ENCODE data around the gene MPG.

Gene MPG

DNA sequence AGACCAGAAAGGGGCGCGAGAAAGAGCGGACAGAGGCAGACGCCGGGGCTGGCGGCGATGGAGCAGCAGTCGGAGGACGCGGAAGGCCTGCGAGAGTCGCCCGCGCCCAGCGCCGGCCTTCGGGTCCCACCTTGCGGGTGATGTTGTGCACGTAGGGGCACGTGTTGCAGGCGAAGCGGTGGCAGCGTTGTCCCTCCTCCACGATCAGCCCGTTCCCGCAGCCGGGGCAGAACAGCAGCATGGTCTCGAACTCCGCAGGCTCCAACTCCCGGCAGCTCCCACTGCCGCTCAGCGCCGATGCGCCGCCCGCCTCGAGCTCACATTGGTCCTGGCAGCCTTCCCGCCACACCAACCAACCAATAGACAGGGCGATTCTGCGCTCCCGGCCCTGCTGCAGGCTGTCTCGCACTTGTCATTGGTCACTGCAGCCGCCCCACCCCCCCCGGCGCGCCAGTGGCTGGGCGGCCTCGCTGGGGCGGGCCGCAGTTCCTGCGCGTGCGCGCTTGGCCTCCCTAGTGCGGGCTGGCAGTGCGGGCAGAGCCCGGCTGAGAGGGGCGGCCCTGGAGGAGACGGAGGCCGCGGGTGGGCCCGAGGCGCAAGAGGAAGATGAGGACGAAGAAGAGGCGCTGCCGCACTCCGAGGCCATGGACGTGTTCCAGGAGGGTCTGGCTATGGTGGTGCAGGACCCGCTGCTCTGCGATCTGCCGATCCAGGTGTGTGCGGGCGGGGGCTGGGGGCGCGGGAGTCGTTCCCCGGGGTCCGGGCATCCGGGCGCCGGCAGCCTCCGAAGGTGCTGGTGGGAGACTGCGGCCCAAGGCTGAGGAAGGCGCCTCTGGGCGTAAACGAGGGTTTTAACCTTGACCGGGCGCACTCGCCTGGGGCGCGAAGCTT lies 24.4 kb upstream of the MPG start, which contains the start of the genes POLR3K and SNRNP25:
POLR3K (minus strand) TSS at position 263 of the 891 bp plus-strand sequence; CDS start at position 241, 22 bp downstream.
SNRNP25 (plus strand) TSS at position 483 of the 891 bp plus-strand sequence; CDS start at position 672, 189 bp downstream.
- DNase-seq, result peak; percentile 97

DNA sequence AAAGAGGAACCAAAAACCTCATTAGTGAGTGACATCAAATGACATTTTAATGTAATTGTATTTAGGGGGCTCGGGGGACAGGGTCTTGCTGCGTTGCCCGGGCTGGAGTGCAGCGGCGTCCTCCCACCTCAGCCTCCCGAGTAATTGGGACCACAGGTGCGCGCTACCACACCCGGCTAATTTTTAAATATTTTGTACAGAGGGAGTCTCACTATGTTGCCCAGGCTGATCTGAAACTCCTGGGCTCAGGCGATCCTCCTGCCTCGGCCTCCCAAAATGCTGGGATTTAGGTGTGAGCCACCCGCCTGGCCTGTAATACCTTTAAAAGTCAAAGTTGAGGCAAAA lies 23.8 kb upstream of the MPG start:
- DNase-seq, result no peak

DNA sequence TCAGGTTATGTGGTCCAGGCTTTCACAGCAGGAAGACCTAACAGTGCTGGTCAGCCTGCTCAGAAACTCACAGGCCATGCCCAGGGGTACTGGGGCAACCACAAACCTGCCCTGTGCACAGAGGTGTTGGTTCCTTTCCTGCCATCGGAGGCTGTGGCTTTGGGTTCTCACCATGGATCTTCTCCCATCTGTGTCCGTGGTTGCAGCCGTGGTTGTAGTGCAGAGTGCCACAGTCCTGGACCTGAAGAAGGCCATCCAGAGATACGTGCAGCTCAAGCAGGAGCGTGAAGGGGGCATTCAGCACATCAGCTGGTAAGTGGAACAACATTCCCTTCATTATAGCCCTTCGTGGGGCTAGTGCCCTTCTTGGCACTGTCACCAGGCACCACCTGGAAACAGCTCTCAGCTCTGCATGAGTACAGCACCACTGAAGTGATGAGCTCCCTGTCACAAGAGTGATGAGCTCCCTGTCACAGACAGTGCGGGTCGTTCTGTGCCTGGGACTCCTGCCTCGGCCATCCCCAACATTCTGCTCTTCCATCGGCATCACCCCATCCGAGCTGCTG lies 22.4 kb upstream of the MPG start:
- DNase-seq, result no peak

DNA sequence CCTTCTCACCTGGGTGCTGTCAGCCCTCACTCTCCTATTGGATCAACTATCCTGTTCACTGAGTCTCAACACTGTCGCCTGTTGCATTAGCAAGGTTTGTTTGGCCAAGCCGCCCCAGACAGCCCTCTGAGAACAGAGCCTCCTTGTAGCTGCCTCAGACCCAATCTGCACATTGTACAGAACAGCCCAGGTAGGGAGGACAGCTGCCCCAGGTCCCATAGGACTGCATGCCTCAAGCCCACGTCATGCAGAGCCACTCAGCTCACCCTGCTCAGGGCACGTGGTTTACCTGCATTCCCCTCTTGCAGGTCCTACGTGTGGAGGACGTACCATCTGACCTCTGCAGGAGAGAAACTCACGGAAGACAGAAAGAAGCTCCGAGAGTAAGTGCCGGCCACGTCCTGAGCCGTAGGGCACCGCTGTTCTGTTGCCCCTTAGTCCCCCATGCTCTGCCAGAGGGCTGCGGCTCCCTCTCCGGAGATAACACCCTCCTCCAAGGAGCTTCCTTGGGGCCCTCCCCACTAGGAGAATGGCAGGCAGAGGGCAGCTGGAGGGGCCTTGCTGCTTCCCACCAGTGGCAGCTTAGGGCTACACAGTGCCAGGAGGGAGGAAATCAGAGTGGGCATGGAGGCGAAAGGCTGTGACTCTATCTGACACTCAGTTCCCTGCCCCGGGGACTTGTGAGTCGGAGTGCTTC lies 21.6 kb upstream of the MPG start:
- DNase-seq, result no peak

DNA sequence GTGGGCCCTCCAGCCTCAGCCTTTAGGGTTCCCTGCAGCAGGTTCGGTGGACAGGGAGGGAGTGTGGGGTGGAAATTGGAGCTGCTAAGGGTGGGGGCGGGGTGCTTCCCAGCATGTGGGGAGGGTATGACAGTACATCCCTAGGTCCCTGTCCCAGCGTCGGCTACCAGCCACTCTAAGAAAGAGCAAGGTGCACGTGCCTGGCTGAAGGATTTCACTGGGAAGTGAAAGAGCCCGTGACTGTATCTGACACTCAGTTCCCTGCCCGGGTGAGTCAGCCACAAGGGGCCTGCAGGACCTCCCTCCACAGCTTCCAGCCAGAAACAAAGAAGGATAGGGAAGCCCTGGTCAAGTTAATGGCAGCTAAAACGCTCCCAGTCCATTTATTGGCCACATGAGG lies 20.3 kb upstream of the MPG start:
- DNase-seq, result no peak

DNA sequence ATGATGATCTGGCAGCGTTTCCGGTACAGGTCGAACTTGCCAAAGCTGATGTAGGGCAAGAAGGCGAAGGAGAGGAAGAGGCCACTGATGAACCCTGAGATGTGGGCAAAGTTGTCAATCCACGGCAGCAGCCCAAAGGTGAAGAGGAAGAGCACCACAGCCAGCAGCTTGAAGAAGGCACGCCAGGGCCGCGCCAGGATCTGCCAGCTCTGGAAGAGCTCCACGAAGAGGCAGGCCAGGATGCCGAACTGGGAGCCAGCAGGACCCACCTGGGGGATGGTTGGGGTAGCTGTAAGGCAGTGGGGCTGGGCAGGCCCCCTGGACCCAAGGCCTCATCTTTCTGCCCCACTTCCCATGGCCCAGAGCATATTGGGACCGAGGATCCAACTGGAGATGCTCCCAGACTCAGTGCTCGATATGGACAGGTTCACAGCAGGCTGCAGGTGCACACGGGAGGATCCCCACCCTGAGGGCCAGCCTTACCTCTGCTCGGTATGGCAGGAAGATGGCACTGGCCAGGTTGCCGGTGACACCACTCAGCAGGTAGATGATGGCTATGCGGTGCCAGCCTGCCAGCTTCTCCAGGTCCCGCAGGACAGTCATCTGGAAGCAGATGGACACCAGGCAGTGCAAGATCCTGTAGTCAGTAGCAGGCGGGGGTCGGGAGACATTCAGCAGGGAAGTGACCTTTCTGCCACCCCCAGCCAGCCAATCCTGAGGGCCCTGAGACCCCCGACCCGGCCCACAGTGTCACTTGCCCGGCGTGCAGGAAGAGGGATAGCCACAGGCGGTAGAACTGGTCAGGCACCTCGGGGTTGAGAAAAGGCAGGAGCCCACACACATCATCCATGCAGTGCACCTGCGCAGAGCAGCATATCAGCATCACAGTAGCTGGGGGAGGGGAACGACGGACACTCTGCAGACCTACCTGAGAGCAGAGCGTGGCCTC lies 19.3 kb upstream of the MPG start:
- DNase-seq, result no peak

DNA sequence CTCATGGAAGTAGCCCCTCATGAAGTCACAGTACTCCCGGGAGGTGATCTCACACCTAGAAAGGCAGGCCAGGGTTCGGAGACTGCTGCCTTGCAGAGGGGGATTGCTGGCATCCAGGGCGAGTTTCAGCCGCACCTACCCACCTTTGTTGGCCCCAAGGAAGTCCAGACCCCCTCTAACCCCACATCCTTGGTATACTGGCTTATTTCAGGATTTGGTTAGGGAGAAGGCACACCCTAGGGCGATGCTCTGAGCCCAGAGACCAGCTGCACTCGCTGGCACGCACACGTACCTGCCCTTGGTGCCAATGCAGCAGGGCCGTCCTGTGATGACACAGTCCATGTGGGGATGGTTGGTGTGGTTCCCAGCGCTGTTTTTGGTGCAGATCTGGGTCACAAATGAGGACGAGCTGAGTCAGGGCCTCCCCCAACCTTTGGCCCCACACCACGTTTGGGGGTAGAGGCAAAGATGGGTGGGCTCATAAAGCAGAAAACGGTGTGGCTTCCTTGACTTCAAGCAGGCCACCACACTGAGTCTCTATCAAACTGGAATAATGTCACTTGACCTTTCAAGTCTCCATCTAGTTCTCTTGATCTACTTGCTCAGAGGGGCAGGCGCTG lies 18.5 kb upstream of the MPG start:
- no peak for DNase-seq

DNA sequence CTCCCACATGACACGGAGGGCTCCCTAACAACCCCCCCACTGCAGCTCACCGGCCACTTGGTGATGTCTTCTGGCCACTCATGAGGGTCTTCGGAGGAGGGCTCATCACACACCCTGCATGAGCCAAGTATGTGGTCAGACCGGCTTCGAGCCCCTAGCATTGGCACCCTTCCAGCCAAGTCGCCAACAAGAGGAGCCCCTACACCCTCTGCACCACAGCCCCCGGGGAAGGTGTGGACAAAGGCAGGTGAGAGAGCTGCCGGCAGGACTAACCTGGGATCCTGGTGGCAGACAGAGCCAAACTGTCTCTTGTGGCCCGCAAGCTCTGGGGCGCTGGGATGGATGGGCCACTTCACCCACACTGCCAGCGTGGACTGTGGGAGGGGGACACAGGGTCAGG lies 17.9 kb upstream of the MPG start:
- no peak for DNase-seq

DNA sequence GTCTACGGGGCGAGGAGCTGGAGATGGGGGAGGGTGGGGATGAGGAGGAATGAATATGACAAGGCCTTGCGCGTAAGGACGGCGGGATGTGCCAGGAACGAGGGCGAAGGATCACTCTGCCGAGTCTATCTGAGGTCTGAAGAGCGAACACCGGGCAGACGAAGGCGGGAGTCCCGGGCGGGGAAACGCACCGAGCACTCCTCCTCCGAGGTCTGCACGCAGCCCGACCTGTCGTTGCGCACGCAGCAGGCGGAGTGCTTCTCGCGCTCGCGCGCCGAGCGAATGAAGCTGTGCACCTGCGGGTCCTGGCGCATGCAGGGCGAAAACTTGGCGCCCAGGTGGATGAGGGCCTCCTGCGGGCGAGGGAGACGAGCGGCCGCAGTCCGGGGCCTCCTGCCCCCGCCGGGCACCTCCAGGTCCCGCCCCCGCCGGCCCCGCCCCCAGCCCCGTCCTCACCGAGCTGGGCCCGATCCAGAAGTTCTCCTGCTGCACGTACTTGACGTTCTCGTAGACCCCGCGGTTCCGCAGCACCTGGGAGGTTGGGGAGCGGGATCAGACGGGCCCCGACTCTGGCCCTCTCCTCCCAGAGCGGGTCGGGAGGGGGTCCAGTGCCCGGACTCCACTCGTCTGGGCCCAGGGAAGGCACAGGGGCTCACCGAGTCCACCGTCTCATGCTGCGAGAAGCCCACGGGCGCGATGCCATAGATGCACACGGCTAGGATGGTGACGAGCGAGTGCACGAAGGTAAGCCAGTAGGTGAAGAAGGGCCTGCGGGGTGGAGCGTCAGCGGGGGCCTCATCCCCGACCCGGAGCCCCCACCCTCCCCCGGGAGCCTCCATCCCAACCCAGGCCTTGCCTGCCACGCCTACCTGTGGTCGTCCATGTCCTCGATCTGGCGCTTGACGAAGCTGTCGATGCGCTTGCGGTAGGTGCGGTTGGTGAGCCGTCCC lies 16.8 kb upstream of the MPG start:
- no peak for DNase-seq

DNA sequence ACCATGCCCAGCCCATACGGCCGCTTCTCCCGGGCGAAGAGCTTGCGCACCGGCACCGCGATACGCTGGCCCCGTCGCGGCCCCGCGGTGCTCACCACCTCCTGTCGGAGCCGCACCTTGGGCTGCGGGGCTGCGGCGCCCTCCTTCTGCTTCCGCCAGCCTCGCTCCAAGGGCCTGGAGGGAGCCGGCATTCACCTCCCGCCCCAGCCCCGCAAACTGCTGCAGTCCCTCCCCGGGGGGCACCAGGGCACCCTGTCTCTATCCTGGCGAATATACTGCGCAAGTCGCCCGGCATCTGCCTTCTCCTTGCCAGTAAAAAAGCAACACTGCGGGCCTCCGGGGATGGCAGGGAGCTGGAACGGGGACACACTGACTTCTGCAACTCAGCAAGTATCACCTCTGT lies 16.1 kb upstream of the MPG start:
- no peak for DNase-seq

DNA sequence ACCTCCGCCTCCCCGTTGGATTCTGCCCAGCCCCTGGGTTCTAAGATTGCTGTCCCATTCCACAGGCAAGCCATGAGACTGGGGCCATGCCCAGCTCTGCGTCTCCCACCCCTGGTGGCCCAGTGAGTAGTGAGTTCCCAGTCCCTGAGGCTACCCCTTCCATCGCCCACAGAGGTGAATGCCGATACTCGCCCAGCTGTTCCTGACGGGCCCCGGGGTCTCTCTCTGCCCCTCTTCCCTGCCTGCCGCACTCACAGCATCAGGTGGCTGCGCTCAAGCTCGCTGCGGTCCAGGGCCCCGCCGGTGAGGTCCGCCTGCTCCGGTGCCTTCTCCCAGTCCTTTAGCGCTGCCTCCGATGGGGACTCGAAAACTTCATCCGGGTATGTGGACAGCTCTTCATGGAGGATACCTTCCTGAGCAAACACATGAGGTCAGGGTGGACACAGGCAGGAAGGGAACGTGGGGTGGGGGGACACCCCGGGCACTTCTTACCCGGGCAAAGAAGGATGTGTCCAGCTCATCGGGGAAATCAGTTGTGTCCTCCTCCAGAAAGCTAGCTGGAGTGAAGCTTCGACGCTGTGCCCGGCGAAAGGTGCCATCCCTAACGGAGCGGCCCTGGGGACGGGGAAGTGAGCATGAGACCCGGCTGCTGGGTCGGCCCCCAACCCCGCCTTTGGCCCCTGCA lies 15.6 kb upstream of the MPG start:
- DNase-seq, result no peak

DNA sequence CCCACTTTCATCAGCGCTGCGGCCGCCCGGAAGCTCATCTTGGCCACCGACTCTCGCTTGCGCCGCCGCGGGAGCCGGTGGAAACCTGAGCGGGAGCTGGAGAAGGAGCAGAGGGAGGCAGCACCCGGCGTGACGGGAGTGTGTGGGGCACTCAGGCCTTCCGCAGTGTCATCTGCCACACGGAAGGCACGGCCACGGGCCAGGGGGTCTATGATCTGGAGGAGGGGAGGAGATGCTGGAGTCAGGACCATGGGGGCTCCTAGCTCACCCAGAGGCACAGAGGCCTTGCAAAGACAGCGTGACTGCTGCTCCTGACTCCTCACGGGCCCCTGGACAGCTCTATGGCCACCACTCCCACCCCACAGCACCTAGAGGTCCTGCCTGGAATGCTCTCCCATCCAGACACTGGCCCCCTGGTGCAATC lies 15.0 kb upstream of the MPG start:
- DNase-seq, result no peak

DNA sequence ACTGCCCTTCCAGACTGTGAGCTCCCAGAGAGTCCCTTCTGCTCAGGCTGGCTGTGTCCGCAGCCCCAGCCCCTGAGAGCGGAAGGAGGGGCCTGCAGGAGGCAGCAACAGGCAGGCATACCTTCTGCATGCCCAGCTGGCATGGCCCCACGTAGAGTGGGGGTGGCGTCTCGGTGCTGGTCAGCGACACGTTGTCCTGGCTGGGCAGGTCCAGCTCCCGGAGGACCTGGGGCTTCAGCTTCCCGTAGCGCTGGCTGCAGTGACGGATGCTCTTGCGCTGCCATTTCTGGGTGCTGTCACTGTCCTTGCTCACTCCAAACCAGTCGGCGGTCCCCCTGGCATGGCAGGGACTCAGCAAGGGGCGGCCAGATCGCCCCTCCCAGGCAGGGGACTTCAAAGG lies 14.6 kb upstream of the MPG start:
- no peak for DNase-seq

DNA sequence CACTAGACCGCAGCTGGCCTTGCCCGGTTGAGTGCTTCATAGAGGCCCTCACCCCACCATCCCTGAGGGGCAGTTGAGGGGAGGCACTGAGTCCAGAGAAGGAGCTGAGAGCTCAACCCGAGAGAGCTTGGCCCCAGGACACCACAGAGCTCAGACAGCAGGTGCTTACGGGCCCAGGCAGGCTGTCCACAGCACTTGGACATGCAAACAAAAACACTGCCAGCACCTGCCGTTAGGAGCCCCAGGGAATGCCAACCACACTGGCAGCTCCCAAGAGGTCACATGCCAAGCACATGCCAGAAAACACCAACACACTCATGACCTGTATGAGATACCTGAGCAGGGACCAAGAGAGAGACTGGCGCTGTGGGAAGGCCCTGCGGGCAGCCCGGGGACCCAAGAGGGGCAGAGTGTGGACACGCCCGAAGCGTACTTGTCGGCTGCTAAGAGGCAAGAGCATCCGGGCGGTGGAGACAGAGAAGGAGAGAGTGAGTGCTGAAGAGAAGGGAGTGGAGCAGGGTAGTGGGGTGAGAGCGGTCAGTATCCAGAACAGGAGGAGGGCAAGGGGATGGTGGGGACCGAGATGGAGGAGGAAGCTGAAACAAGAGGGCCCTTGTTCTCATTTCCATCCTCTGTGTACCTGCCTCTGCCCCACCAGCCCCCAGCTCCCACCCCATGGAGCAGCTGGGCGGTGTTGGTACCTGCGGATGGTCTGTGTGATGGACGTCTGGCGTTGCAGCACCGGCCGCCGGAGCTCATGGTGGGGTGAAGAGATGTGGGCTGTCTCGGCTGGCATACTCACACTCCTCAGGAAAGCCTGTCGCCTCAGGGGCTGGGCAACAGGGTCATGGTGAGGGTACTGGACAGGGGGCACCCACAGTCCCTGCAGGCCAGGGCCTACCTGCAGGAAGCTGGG lies 13.8 kb upstream of the MPG start:
- no peak for DNase-seq

DNA sequence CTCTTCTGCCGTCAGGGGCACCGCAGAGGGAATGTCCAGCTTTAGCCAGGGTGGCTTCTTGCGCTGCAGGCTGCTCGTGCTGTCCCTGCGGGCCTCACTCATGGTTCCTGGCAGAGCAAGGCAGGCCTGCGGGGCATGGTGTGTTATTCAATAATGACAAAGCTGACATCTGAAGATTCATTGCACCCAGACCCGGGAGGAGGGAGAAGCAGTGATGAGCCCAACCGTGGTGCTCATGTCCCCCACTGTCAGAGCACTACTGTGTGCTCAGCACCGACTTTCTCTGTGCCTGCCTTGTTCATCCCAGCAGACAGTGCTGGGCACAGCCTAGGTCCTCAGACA lies 13.1 kb upstream of the MPG start:
- no peak for DNase-seq

DNA sequence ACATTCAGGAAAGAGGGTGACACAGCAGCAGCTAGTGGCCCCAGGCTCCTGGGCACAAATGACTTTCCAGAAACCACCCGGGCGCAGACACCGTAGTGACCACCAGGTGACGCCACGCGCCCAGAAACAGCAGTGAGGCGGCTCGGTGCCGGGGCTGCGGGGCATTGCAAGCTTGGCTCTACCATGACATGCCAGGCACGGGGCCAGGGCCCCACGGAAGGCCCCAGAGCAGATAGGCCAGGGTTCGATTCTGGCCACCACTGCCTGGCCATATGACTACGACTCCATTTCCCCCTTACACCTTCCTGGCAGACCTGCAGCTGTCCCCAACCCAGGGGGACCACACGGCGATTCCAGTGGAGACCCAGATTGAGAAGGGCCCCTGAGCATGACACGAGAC lies 12.3 kb upstream of the MPG start:
- DNase-seq, result peak; percentile 56 to 92

DNA sequence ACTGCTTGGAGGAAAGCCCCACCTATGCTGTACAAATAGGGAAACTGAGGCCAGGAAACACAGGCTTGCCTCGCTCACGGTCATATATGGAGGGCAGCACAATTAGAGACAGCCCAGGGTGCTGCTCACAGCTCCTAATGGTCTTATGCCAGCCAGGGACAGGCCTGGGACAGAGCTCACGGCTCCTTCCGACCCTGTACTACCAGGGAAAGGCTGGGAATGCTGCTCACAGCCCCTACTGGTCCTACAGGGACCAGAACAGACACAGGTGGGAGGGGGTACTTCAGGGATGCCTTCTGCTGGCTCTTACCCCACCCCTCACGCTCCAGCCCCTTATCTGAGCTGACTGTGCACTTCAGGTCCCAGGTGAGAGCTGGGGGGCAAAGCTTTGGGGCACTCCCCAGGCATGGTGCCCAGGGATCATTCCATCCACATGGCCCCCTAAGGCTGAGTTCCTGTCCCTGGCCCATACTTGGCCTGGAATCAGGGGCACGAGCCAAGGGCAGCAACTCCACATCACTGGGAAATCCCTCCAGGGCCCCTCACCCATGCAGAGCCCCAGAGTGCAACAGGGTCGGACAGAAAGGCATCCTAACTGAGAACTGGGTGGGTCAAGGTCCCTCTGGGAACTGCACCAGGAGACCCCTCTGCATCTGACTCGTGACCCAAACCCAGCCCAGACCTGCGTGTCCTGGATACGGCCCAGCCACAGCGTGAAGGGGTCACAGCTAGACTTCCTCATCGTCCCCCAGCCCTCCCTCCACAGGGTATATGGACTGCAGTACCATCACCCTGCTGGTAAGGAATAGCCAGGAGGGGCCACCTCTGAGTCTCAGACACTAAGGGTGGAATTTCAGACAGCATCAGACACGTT lies 11.5 kb upstream of the MPG start:
- no peak for DNase-seq

DNA sequence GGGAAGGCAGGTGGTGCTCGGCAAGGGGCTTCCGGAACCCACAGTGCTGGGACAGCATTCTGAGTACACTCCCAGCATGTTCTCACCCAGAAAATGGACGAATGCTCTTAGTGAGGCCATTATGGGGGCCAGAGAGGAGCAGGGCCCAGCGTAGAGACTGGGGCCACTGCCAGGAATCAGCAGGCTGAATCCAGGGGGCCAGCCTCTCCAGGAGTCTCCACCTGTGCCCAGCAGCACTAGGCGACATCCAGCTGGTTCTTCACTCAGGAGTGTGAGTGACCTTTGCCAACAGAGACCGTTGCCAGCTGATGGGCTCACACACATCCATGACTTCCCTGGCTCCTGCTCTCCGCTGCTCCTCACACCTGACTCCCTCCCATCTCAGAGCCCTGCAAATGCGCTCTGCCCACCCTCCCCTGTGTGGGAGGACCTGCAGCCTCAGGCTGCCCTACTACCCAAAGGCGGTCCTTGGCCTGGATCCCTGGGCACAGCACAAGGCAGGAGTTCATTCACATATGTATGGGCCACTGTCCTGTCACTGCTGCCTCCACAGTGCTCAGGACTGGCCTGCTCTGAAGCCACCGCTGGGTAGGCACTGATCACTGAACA lies 10.7 kb upstream of the MPG start:
- no peak for DNase-seq
